GM12878 (cell line): Measurements from ENCODE around the gene HLTF. TPM values are rescaled to one million over a fixed set of nuclear protein-coding genes. Genes with fewer than 3 reads are reported as not detected.

Experiments used
- BHLHE40 ChIP-seq, 2 experiments: fragments of 450-650 bp in 1 of 2; IDR thresholded peaks; 2 replicates each; pipeline ENCODE4 v1.6.1; 2011 to 2017; ENCODE audit warnings: low read depth in 2 of 2, borderline replicate concordance in 1 of 2, improper control_type of control experiment in 1 of 2, low read length in 1 of 2, mild to moderate bottlenecking in 1 of 2
- BMI1 ChIP-seq: fragments of 450-650 bp; IDR thresholded peaks from 2 replicates; pipeline ENCODE4 v1.6.1; 2016; ENCODE audit warnings: mild to moderate bottlenecking, moderate library complexity, borderline replicate concordance
- CREB1 ChIP-seq: IDR thresholded peaks from 2 replicates; pipeline ENCODE4 v1.6.1; 2012; ENCODE audit warnings: low read depth, mild to moderate bottlenecking, inconsistent platforms
- CTCF ChIP-seq, 3 experiments: IDR thresholded peaks in 2 of 3; conservative IDR thresholded peaks in 1 of 3; 2 replicates each; pipeline ENCODE4 v1.5.1; 2011; ENCODE audit warnings: low read depth in 3 of 3, low read length in 3 of 3, mild to moderate bottlenecking in 3 of 3, control low read depth in 2 of 3, moderate library complexity in 2 of 3, inconsistent platforms in 1 of 3, mixed read lengths in 1 of 3; ENCODE audit not compliant: control insufficient read depth in 2 of 3, insufficient read depth in 1 of 3; ENCODE audit errors: extremely low read depth in 1 of 3
- EED ChIP-seq: sonication (generic); IDR thresholded peaks from 2 replicates; pipeline ENCODE4 v1.6.1; 2016; ENCODE audit warnings: antibody characterized with exemption, low read depth
- ETV6 ChIP-seq, 2 experiments: fragments of 450-650 bp in 1 of 2; IDR thresholded peaks in 1 of 2; conservative IDR thresholded peaks in 1 of 2; 2 replicates each; pipeline ENCODE4 v1.6.1; 2014; ENCODE audit warnings: antibody characterized with exemption in 1 of 2, borderline replicate concordance in 1 of 2, low read depth in 1 of 2, mild to moderate bottlenecking in 1 of 2, moderate library complexity in 1 of 2
- JUND ChIP-seq: IDR thresholded peaks from 2 replicates; pipeline ENCODE4 v1.6.1; 2012; ENCODE audit warnings: low read depth, mild to moderate bottlenecking, low read length, improper control_type of control experiment, moderate library complexity
- NKRF ChIP-seq: fragments of 450-650 bp; conservative IDR thresholded peaks from 2 replicates; pipeline ENCODE4 v1.6.1; 2017; ENCODE audit warnings: mild to moderate bottlenecking, moderate library complexity
- NR2C2 ChIP-seq: IDR thresholded peaks from 2 replicates; pipeline ENCODE4 v1.6.1; 2011; ENCODE audit warnings: borderline replicate concordance, low read depth; ENCODE audit not compliant: control insufficient read depth, insufficient read length
- PRDM15 ChIP-seq: fragments of 450-650 bp; formaldehyde crosslinking; IDR thresholded peaks from 2 replicates; pipeline ENCODE4 v1.4.0; 2020; ENCODE audit warnings: mild to moderate bottlenecking, moderate library complexity
- TBL1XR1 ChIP-seq: IDR thresholded peaks from 2 replicates; pipeline ENCODE4 v1.6.1; 2012; ENCODE audit warnings: low read depth, low read length, improper control_type of control experiment
- ZBTB40 ChIP-seq: fragments of 450-650 bp; IDR thresholded peaks from 2 replicates; pipeline ENCODE4 v1.6.1; 2016; ENCODE audit warnings: mild to moderate bottlenecking, moderate library complexity, borderline replicate concordance
- ZNF274 ChIP-seq: IDR thresholded peaks from one replicate; pipeline ENCODE4 v1.8.0; 2011; ENCODE audit not compliant: insufficient read length, insufficient read depth
- polyA plus RNA-seq, 11 experiments: library from polyadenylated mRNA; depleted of rRNA in 4 of 11; unstranded in 6 of 11; stranded (reverse) in 5 of 11; fragments of >200 nt; fragmentation: Nextera tagmentation in 4 of 11; fragmentation: Illumina TruSeq in 1 of 11; extraction: Ambion mirVana in 4 of 11; extraction: Trizol in 1 of 11; gene quantifications; 1 replicate in 1 of 11; 2 replicates in 10 of 11; pipeline versions ENCODE4 v1.2.1 to v1.2.3, GENCODE V29; 2011 to 2016; ENCODE audit warnings: inconsistent platforms in 2 of 11, missing spikeins in 2 of 11, low read depth in 1 of 11
- total RNA-seq, 4 experiments: library from RNA; depleted of rRNA in 3 of 4; stranded (reverse); fragments of >200 nt in 3 of 4; fragmentation: Illumina TruSeq in 1 of 4; extraction: Trizol in 1 of 4; gene quantifications; 2 replicates each; pipeline versions ENCODE4 v1.2.1 to v1.2.3, GENCODE V29; 2013 to 2021

HLTF gene
- total and polyA plus RNA-seq, 10 of the 15 experiments (the other 5 are each of a cell fraction or from before 2014, with no cell fraction given) = 13.7 to 50.4 (median 31.7) TPM

DNA sequence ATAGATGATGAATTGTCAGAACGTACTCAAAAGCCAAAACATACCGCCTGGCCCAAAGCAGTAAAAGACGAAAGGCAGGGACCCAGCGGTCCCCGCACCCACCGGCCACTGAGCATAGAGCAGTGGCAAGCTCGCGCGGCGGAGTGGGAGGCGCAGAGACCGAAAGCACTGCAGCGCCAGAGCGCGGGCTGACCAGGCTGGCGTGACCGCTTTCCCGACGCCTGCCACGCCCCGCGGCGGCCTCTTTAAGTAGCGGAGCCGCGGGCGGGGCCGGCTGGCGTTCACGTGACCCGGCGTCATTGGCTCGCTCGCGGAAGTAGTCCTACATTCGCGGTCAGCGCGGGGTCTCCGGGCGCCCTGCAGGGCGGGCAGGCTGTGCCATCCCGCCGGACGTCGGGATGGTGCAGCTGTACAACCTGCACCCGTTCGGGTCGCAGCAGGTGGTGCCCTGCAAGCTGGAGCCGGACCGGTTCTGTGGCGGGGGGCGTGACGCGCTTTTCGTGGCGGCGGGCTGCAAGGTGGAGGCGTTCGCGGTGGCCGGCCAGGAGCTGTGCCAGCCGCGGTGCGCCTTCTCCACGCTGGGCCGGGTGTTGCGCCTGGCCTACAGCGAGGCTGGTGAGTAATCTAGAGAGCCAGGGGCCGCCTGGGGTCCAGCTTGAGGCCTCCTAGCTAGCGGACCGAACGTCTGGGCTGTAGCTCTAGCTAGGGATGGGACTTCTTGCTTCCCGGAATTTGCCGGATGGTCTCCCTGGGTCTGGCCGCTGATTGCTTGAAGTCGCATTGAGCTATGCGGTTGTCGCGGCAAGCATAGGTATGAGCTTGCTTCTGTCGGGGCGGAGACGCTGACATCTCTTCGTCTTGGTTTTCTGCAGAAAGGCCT lies 43.2 kb upstream of the HLTF start, which contains the start of gene HPS3 (continued):
- TF ChIP-seq ETV6 (conservative IDR thresholded peaks at IDR 0.05 in 1 of 2, IDR thresholded peaks at IDR 0.05 in 1 of 2; ENCODE audit: borderline replicate concordance in 1 of 2, low read depth in 1 of 2) (no peak), ZBTB40 (no peak), ZNF274 (no peak), CTCF (IDR thresholded peaks at IDR 0.05 in 2 of 3, conservative IDR thresholded peaks at IDR 0.05 in 1 of 3; ENCODE audit: control insufficient read depth in 2 of 3, extremely low read depth in 1 of 3, insufficient read depth in 1 of 3, low read depth in 3 of 3, low read length in 3 of 3) (no peak), NKRF (peak; percentile 87), NR2C2 (no peak), CREB1 (peak; percentile 76; the same call in 1 of the 2 replicates), BHLHE40 (IDR thresholded peaks at IDR 0.05; ENCODE audit: borderline replicate concordance in 1 of 2, low read depth in 2 of 2, low read length in 1 of 2) (peak; percentile 89 to 95), JUND (no peak), PRDM15 (CRISPR knock-in tag) (no peak), EED (no peak), BMI1 (no peak), TBL1XR1 (peak; percentile 51; the same call in 1 of the 2 replicates)
